ENCODE data around the gene TUSC2.
A peak's percentile ranks its signal among the peaks of the same experiment; 100 is the strongest.

The TUSC2 gene

GRCh38 chr3:50314342-50314741 lies 13.7 kb downstream of the TUSC2 start:
- TF ChIP-seq POLR2AphosphoS5 (IDR thresholded peaks at IDR 0.05; ENCODE audit: low read depth, low read length) (no peak), TAF1 (IDR thresholded peaks at IDR 0.05; ENCODE audit: borderline replicate concordance, insufficient read depth, low read length) (no peak), FOXP2 (optimal IDR thresholded peaks at IDR 0.05; ENCODE audit: borderline replicate concordance, extremely low read depth, extremely low read length, insufficient read depth) (no peak), SIN3A (IDR thresholded peaks at IDR 0.05; ENCODE audit: borderline replicate concordance, insufficient read depth, low read length) (no peak), REST (IDR thresholded peaks at IDR 0.05; ENCODE audit: insufficient read depth in 1 of 2, low read depth in 2 of 2, low read length in 2 of 2) (no peak)

DNA sequence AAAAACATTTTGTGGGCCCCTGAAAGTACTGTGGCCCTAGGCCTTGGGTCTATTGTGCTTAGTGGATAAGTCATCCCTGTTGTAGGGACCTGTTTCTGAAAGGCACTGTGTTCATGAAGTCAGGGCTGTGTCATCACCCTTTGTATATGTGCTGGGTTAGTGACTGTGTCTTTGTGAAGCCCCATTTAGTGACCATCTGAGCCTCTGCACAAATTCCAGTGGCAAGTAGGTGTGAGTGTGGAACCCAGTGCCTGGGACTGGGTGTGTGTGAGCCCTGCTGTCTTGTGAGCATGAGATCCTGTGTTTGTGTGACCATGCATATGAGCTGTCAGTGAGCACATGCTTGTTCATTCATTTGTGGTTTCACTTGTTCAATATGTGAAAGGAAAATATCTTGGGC lies 23.4 kb downstream of the TUSC2 start:
- TF ChIP-seq REST (IDR thresholded peaks at IDR 0.05; ENCODE audit: insufficient read depth in 1 of 2, low read depth in 2 of 2, low read length in 2 of 2) (no peak), TAF1 (IDR thresholded peaks at IDR 0.05; ENCODE audit: borderline replicate concordance, insufficient read depth, low read length) (no peak), POLR2AphosphoS5 (IDR thresholded peaks at IDR 0.05; ENCODE audit: low read depth, low read length) (no peak), SIN3A (IDR thresholded peaks at IDR 0.05; ENCODE audit: borderline replicate concordance, insufficient read depth, low read length) (no peak), FOXP2 (optimal IDR thresholded peaks at IDR 0.05; ENCODE audit: borderline replicate concordance, extremely low read depth, extremely low read length, insufficient read depth) (no peak)

GRCh38 chr3:50303013-50303815 lies 24.8 kb downstream of the TUSC2 start, which contains the start of gene HYAL1:
Gene HYAL1 (minus strand): TSS chr3:50303574. CDS start chr3:50302956, 618 bp downstream.
- TF ChIP-seq TAF1 (IDR thresholded peaks at IDR 0.05; ENCODE audit: borderline replicate concordance, insufficient read depth, low read length) (no peak), POLR2AphosphoS5 (IDR thresholded peaks at IDR 0.05; ENCODE audit: low read depth, low read length) (peak; percentile 40; the same call in 1 of the 2 replicates)

DNA sequence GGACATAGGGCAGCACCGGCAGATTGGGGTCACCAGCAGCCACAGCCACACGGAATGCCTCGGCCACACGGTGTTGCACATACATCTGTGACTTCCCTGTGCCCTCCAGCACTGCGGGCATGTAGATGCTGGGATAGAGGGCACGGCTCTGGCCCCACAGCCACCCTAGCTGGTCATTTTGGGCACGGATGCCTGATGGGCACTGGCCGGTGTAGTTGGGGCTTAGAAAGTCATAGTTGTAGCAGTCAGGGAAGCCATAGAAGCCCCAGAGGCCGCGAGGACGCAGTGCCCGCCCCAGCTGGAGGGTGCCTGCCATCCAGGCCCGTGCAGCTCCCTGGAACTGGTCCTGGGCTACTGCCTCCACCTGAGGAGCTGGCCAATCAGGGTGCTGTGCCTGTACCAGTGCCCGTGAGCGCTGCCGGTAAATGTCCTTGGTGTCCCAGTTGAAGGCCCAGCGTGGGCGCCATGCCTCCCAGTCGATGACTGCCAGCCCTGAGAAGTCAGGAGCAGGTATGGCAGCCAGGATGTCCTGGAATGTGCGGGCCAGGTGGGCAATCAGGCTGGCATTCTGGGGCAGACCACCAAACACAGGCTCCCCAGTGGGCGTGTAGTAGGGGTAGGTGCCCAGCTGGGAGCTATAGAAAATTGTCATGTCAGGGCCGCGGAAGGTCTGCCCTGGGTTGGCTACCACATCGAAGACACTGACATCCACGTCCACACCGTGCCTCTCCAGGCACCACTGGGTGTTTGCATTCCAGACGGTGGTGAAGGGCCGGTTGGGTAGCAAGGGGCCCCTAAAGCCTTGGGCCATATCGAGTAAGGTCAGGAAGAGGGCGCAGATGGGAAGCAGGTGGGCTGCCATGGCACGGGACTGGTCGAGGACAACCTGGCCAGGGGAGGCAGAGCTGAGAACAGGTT lies 25.7 kb downstream of the TUSC2 start:
- TF ChIP-seq TAF1 (IDR thresholded peaks at IDR 0.05; ENCODE audit: borderline replicate concordance, insufficient read depth, low read length), result no peak
- TF ChIP-seq REST (IDR thresholded peaks at IDR 0.05; ENCODE audit: insufficient read depth in 1 of 2, low read depth in 2 of 2, low read length in 2 of 2), result no peak

DNA sequence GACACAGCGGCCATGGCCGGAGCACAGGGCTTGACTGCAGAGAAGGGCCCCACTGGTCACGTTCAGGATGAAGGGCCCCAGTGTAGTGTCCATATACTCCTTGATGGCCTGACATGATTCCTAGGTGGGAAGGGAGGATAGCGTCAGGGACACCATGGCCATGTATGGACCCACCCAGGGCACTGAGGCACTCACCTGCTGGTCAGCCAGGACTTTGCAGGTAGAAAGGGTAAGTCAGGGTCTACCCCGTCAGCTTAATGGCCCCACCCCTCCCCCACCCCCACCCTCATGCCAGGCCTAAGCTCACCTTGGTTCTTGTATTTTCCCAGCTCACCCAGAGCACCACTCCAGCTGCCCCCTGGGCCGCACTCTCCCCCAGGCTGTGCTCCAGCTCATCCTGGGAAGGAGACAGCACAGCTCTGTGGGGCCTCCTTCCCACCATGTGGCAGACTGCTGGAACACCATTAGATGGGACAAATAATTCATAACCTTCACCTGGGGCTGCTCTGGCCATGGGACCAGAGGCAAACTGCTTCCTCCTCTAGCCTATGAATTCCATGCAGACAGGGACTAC lies 27.3 kb downstream of the TUSC2 start:
- TF ChIP-seq REST (IDR thresholded peaks at IDR 0.05; ENCODE audit: insufficient read depth in 1 of 2, low read depth in 2 of 2, low read length in 2 of 2) (no peak), POLR2AphosphoS5 (IDR thresholded peaks at IDR 0.05; ENCODE audit: low read depth, low read length) (no peak), SIN3A (IDR thresholded peaks at IDR 0.05; ENCODE audit: borderline replicate concordance, insufficient read depth, low read length) (no peak), TAF1 (IDR thresholded peaks at IDR 0.05; ENCODE audit: borderline replicate concordance, insufficient read depth, low read length) (no peak), FOXP2 (optimal IDR thresholded peaks at IDR 0.05; ENCODE audit: borderline replicate concordance, extremely low read depth, extremely low read length, insufficient read depth) (no peak)
